Activated CD4-positive, alpha-beta memory T cell treated with anti-CD3 and anti-CD28 coated beads for 36 hours (primary cell): ENCODE results near the gene SERPINA12. TPM values are rescaled to one million over a fixed set of nuclear protein-coding genes. Genes with fewer than 3 reads are reported as not detected.
"Not testable (repeated sequence)": the region's sequence is repeated elsewhere in the genome, so short reads cannot be mapped to it uniquely, and the experiment has no call there.

ENCODE experiments used
- CTCF ChIA-PET: fragments of 350-600 bp; sonication (Branson Sonifier 250); formaldehyde crosslinking; loops from one replicate; lab custom pipeline; 2021; ENCODE audit warnings: antibody characterized with exemption, inconsistent platforms; lab: Charles Lee
- POLR2A ChIA-PET: fragments of 350-600 bp; sonication (Branson Sonifier 250); formaldehyde crosslinking; loops from one replicate; lab custom pipeline; 2021; ENCODE audit warnings: antibody characterized with exemption; lab: Charles Lee
- DNase-seq: peaks from one replicate; pipeline ENCODE4 v3.0.0-alpha.2; 2020
- H3K27ac Mint-ChIP-seq: one replicate; pipeline ENCODE4 v1.8.0; 2021; ENCODE audit warnings: mixed read lengths
- H3K27me3 Mint-ChIP-seq: one replicate; pipeline ENCODE4 v1.8.0; 2021; ENCODE audit warnings: mixed read lengths
- H3K36me3 Mint-ChIP-seq: one replicate; pipeline ENCODE4 v1.8.0; 2021; ENCODE audit warnings: mixed read lengths
- H3K4me1 Mint-ChIP-seq: one replicate; pipeline ENCODE4 v1.8.0; 2021; ENCODE audit warnings: low read depth, mixed read lengths
- H3K4me3 Mint-ChIP-seq: one replicate; pipeline ENCODE4 v1.8.0; 2021; ENCODE audit warnings: mild to moderate bottlenecking, mixed read lengths
- H3K9me3 Mint-ChIP-seq: one replicate; pipeline ENCODE4 v1.8.0; 2021; ENCODE audit warnings: mixed read lengths
- intact Hi-C: fragments of 100-400 bp; cut with micrococcal nuclease; formaldehyde crosslinking; loops from one replicate; pipeline ENCODE4 v1.15.1; 2023
- total RNA-seq, 2 experiments: library from RNA; stranded (reverse); gene quantifications; one replicate each; pipeline ENCODE4 v1.2.3, GENCODE V29; 2021

SERPINA12 gene
- total RNA-seq, 2 experiments from 2014 or later, result not detected

DNA sequence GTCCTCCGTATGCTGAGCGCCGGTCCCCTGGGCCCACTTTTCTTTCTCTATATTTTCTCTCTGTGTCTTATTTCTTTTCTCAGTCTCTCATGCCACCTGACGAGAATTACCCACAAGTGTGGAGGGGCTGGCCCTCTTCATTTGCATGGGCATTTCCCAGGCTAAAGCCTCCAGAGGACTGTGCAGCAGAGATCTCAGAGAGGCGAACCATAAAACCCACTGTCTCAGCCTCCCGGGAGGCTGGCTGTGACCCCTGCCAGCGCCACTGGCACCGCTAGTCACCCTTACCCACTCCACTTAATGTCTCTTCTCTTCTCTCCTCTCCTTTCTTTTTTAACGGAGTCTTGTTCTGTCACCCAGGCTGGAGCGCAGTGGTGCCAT, 26.2 kb downstream of the SERPINA12 start:
- intact Hi-C loops, result no loop called here
- peaks cover 10% of the 10 kb centered on the region for H3K9me3 Mint-ChIP-seq

GRCh38 chr14:94482132-94483070, 26.9 kb downstream of the SERPINA12 start:
- H3K4me3 Mint-ChIP-seq, POLR2A ChIA-PET, H3K27ac Mint-ChIP-seq, DNase-seq, intact Hi-C loops, H3K36me3 Mint-ChIP-seq, CTCF ChIA-PET: not testable (repeated sequence)
- peaks cover 10% of the 10 kb centered on the region for H3K27me3 Mint-ChIP-seq
- peaks cover 15% of the 10 kb centered on the region for H3K4me1 Mint-ChIP-seq
- H3K9me3 Mint-ChIP-seq, result peaks cover 15% of the 10 kb centered on the region

More for the DNA sequence above, 26.2 kb downstream of the SERPINA12 start:
- no peak for DNase-seq
- CTCF ChIA-PET, result no interaction called here
- POLR2A ChIA-PET, result no interaction called here
- H3K27me3 Mint-ChIP-seq, result peaks cover 10% of the 10 kb centered on the region
- H3K27ac Mint-ChIP-seq, result no peak overlapping the region
- no peak overlapping the region for H3K4me3 Mint-ChIP-seq
- no peaks in the 10 kb centered on the region for H3K36me3 Mint-ChIP-seq
- H3K4me1 Mint-ChIP-seq, result peaks cover 15% of the 10 kb centered on the region

DNA sequence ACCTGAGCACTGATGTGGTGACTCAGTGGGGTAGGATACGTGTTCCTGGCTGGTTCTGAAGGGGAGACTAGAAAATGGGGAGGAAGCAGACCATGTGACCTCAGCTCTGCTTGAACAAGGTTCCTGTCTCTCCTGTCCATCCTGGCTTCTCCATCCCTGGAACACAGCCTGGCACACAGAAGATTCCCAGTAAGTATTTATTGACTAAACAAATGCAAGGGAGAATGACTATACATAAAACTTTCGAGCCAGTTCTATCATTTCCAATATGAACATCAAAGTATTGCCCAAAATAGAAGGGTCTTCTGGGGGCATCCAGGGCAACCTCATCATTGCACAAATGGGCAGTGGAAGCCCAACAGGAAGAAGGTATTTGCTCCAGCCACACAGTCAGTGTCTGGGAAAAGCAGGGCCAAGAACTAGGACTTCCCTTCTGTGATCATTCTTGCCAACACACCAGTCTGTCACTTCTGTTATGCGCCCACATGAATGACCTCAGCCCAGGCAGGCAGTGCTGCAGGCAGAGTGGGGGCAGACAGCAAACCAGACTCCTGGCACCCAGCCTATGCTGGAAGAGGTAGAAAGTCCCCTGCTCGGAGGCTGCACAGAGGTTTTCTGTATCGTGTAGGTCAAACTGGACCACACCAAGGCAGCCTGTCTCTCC, 27.7 kb downstream of the SERPINA12 start:
- peak; percentile 31 for DNase-seq
- H3K4me3 Mint-ChIP-seq, result no peak overlapping the region

DNA sequence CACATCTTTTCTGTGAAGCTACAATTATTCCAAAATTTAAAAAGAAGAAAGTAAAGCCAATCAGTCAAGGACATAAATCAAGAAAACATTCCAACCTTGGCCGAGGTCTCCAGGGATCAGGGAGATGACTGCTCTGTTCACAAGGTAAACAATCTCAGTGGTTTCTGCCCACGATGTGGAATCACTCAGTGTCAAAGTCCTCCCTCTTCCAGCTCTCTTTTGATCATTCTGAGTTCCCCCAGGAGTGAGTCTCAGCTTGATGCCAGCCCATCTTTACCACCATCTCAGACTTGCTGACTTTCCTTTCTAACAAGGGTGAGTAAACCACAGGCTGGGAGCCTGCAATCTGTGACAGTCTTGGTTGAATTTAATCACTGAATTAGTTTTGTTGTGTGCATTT, 28.5 kb downstream of the SERPINA12 start:
- peaks cover 16% of the 10 kb centered on the region for H3K9me3 Mint-ChIP-seq
- intact Hi-C loops, result no loop called here
- ChIA-PET CTCF (interaction anchor here (0.5 kb wide), 1 partner anchor 191 kb away, joined by 3 read pairs; no protein-coding TSS in a partner anchor), POLR2A (no interaction called here)
- H3K36me3 Mint-ChIP-seq, result no peaks in the 10 kb centered on the region
- no peaks in the 10 kb centered on the region for H3K27me3 Mint-ChIP-seq
- H3K4me3 Mint-ChIP-seq, result no peak overlapping the region
- H3K27ac Mint-ChIP-seq, result no peak overlapping the region
- no peak for DNase-seq
- H3K4me1 Mint-ChIP-seq, result peaks cover 11% of the 10 kb centered on the region

More for the DNA sequence above, 27.7 kb downstream of the SERPINA12 start:
- no peak overlapping the region for H3K27ac Mint-ChIP-seq
- H3K9me3 Mint-ChIP-seq, result peaks cover 16% of the 10 kb centered on the region
- intact Hi-C loops, result no loop called here
- H3K36me3 Mint-ChIP-seq, result no peaks in the 10 kb centered on the region
- H3K27me3 Mint-ChIP-seq, result peaks cover 4% of the 10 kb centered on the region
- POLR2A ChIA-PET, result no interaction called here
- H3K4me1 Mint-ChIP-seq, result peaks cover 15% of the 10 kb centered on the region
- CTCF ChIA-PET, result no interaction called here

- no peak overlapping the region for H3K27ac Mint-ChIP-seq
- DNase-seq, result no peak
- peaks cover 4% of the 10 kb centered on the region for H3K4me1 Mint-ChIP-seq
- peaks cover 16% of the 10 kb centered on the region for H3K9me3 Mint-ChIP-seq
- H3K4me3 Mint-ChIP-seq, result no peak overlapping the region
- no peaks in the 10 kb centered on the region for H3K36me3 Mint-ChIP-seq
- no peaks in the 10 kb centered on the region for H3K27me3 Mint-ChIP-seq
- intact Hi-C loops, result no loop called here
- CTCF ChIA-PET, result interaction anchor here (1.2 kb wide), 1 partner anchor 45 kb away, joined by 3 read pairs; no protein-coding TSS in a partner anchor
- POLR2A ChIA-PET, result no interaction called here
These were observed 30.8 kb downstream of the SERPINA12 start for GRCh38 chr14:94478420-94478819.

GRCh38 chr14:94476023-94476422, 33.2 kb downstream of the SERPINA12 start, which contains the start of gene SERPINA9:
TSS of gene SERPINA9 (minus strand) at chr14:94476197. CDS start at chr14:94469840, 6,357 bp downstream.
- Mint-ChIP-seq H3K27ac (no peak within 1 kb of the TSS), H3K9me3 (peaks cover 16% of the 10 kb centered on the region), H3K4me1 (no peaks in the 10 kb centered on the region), H3K4me3 (no peak within 1 kb of the TSS), H3K27me3 (peaks cover 9% of the 10 kb centered on the region), H3K36me3 (no peaks in the 10 kb centered on the region)
- no peak for DNase-seq
- CTCF ChIA-PET, result interaction anchor here (2.6 kb wide), 1 partner anchor 10 kb away, joined by 16 read pairs; no protein-coding TSS in a partner anchor
- intact Hi-C loops, result no loop called here
- POLR2A ChIA-PET, result no interaction called here

- Mint-ChIP-seq H3K27ac (no peak overlapping the region), H3K36me3 (no peaks in the 10 kb centered on the region), H3K9me3 (peaks cover 16% of the 10 kb centered on the region), H3K27me3 (peaks cover 9% of the 10 kb centered on the region), H3K4me3 (no peak overlapping the region), H3K4me1 (no peaks in the 10 kb centered on the region)
- intact Hi-C loops, result no loop called here
- no peak for DNase-seq
- ChIA-PET POLR2A (no interaction called here), CTCF (interaction anchor here (2.6 kb wide), 1 partner anchor 11 kb away, joined by 16 read pairs; no protein-coding TSS in a partner anchor)
These were observed 34.7 kb downstream of the SERPINA12 start for GRCh38 chr14:94474581-94475031.

GRCh38 chr14:94473666-94474410, 35.4 kb downstream of the SERPINA12 start:
- intact Hi-C loops, result no loop called here

GRCh38 chr14:94472842-94473241, 36.4 kb downstream of the SERPINA12 start:
- no peak for DNase-seq
- Mint-ChIP-seq H3K4me3 (no peak overlapping the region), H3K4me1 (no peaks in the 10 kb centered on the region), H3K36me3 (no peaks in the 10 kb centered on the region), H3K27ac (no peak overlapping the region), H3K9me3 (peaks cover 4% of the 10 kb centered on the region), H3K27me3 (peaks cover 9% of the 10 kb centered on the region)
- intact Hi-C loops, result no loop called here
- ChIA-PET CTCF (no interaction called here), POLR2A (no interaction called here)

More at GRCh38 chr14:94473666-94474410, 35.4 kb downstream of the SERPINA12 start:
- Mint-ChIP-seq H3K9me3 (peaks cover 13% of the 10 kb centered on the region), H3K4me3 (no peak overlapping the region), H3K36me3 (no peaks in the 10 kb centered on the region), H3K27ac (no peak overlapping the region), H3K27me3 (peaks cover 9% of the 10 kb centered on the region), H3K4me1 (no peaks in the 10 kb centered on the region)
- CTCF ChIA-PET, result interaction anchor here (2.6 kb wide), 1 partner anchor 12 kb away, joined by 16 read pairs; no protein-coding TSS in a partner anchor
- no peak for DNase-seq
- POLR2A ChIA-PET, result no interaction called here

DNA sequence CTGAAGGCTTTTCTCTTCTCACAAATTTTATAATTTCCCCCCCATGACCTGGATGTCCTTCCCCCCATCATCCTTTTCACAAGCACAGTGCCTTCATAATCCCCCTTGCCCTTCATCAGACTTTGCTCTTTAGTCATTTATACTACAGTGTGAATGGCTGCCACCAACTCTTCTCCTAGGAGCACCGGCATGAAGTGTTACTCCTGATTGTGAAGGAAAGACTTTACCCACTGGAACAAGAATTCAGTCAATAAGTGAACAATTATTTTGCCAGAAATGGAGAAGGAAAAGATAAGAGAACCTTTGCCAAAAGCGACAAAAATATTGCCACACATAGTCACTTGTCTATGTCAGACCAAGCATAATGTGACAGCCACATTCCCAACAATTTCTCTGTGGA, 38.2 kb downstream of the SERPINA12 start:
- peaks cover 1% of the 10 kb centered on the region for H3K9me3 Mint-ChIP-seq
- H3K36me3 Mint-ChIP-seq, result no peaks in the 10 kb centered on the region
- CTCF ChIA-PET, result no interaction called here
- intact Hi-C loops, result no loop called here
- POLR2A ChIA-PET, result no interaction called here
- no peak for DNase-seq
- no peaks in the 10 kb centered on the region for H3K4me1 Mint-ChIP-seq
- no peak overlapping the region for H3K4me3 Mint-ChIP-seq
- H3K27me3 Mint-ChIP-seq, result peaks cover 12% of the 10 kb centered on the region
- H3K27ac Mint-ChIP-seq, result no peak overlapping the region

- CTCF ChIA-PET, result no interaction called here
These were observed 39.0 kb downstream of the SERPINA12 start for GRCh38 chr14:94470311-94470710.

More at GRCh38 chr14:94470311-94470710, 39.0 kb downstream of the SERPINA12 start:
- POLR2A ChIA-PET, result no interaction called here
- Mint-ChIP-seq H3K27me3 (peaks cover 15% of the 10 kb centered on the region), H3K27ac (no peak overlapping the region), H3K4me1 (no peaks in the 10 kb centered on the region), H3K9me3 (peaks cover 5% of the 10 kb centered on the region), H3K4me3 (no peak overlapping the region), H3K36me3 (no peaks in the 10 kb centered on the region)
- intact Hi-C loops, result no loop called here
- DNase-seq, result no peak
